ENCODE results near the gene PRMT3. TPM values are rescaled to one million over a fixed set of nuclear protein-coding genes. Genes with fewer than 3 reads are reported as not detected.

PRMT3 gene
- total RNA-seq, 4 donors from 2014 or later, result 8.2 to 14.9 (median 12.9) TPM

DNA sequence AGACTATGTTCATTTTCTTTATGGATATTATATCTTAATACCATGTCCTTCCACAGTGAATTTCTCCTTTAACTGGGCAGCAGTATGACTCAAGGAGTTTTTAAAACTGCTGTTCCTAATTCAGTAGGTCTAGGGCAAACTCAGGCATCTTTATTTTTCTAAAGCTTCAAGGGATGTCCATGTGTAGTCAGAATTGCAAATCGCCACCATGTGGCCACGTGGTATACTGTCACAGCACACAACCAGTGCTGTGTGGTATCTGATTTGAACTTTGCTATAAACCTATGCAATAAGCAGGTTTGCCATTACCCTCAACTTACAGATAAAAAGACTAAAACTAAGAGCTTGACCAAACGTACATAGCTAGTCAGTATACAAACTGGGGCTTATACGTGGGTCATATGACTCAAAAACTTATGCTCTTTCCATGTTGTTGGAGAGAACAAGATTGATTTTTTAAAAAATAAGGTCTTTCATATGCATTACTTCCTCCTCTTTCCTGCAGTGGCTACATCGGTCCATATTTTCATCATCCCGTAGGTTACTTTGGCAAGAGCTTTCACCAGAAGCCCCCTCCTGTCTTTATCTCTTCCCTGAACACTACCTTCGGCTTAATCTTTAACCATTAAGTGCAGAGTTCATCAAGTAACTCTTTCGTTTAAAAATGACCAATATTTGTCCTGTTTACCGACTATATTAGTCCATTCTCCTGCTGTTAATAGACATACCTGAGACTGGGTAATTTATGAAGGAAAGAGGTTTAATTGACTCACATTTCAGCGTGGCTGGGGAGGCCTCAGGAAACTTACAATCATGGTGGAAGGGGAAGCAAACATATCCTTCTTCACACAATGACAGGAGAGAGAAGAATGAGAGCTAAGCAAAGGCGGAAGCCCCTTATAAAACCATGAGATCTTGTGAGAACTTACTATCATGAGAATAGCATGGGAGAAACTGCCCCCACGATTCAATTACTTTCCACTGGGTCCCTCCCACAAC lies 32.0 kb upstream of the PRMT3 start:
- intact Hi-C loops (cut with DNase I; ENCODE audit: low total_unique reads), result loop anchor here (10.0 kb wide), 1 partner anchor 231 kb away; no protein-coding TSS in a partner anchor
- WGBS, 2 donors, result 55 to 56% methylated on average over 12 of the region's 12 CpGs

DNA sequence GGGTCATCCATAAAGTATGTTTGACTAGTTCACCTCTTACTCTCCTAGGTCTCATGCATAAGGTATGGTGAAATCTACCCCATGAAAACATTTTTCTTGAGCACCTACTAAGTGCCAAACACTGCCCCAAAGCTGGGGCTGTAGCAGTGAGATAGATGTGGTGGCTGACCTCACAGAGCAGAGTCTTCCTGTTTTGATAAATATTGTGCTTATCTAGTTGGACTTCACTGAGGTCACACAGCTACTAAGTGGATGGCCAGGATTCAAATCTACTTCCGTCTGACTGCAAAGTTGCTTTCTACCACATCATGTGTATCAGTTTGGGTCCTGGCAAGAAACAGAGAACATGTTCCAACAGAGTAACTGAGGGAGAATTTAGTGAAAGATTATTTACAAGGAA lies 30.4 kb upstream of the PRMT3 start:
- TF ChIP-seq POLR2A (IDR thresholded peaks at IDR 0.05), result no peak
- TF ChIP-seq, protein P1, sequence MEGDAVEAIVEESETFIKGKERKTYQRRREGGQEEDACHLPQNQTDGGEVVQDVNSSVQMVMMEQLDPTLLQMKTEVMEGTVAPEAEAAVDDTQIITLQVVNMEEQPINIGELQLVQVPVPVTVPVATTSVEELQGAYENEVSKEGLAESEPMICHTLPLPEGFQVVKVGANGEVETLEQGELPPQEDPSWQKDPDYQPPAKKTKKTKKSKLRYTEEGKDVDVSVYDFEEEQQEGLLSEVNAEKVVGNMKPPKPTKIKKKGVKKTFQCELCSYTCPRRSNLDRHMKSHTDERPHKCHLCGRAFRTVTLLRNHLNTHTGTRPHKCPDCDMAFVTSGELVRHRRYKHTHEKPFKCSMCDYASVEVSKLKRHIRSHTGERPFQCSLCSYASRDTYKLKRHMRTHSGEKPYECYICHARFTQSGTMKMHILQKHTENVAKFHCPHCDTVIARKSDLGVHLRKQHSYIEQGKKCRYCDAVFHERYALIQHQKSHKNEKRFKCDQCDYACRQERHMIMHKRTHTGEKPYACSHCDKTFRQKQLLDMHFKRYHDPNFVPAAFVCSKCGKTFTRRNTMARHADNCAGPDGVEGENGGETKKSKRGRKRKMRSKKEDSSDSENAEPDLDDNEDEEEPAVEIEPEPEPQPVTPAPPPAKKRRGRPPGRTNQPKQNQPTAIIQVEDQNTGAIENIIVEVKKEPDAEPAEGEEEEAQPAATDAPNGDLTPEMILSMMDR (IDR thresholded peaks at IDR 0.05), result no peak
- WGBS, 2 donors, result 29 to 34% methylated on average over 1 of the region's 1 CpG
- intact Hi-C loops (cut with DNase I; ENCODE audit: low total_unique reads), result loop anchor here (10.0 kb wide), 1 partner anchor 232 kb away; no protein-coding TSS in a partner anchor
- no peak overlapping the region for H3K4me3 ChIP-seq (ENCODE audit: low read depth, poor library complexity, severe bottlenecking)
- no peak for DNase-seq (ENCODE audit: low spot score in 2 of 2)

More for the DNA sequence above, 32.0 kb upstream of the PRMT3 start:
- TF ChIP-seq POLR2A (IDR thresholded peaks at IDR 0.05), result no peak
- TF ChIP-seq, protein P1 (IDR thresholded peaks at IDR 0.05), result no peak
- no peak for DNase-seq (ENCODE audit: low spot score in 2 of 2)
- H3K4me3 ChIP-seq (ENCODE audit: low read depth, poor library complexity, severe bottlenecking), result no peak overlapping the region

DNA sequence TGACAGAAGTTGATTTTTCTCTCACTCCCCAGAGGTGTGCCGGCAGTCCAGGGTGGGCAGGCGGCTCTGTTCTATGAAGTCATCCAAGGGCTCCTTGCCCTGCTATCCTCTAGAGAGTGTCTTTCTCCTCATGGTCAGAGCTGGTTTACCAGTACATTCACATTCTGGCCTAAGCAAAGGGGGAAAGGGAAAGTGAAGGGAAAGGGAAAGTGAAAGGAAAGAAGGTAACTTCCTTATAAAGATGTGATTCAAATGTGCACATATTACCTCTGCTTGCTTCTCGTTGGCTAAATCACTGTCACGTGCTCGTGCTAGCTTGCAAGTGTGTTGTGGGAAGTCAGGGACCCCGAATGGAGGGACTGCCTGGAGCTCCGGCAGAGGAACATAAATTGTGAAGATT lies 26.9 kb upstream of the PRMT3 start:
- DNase-seq (ENCODE audit: low spot score in 2 of 2), result no peak
- TF ChIP-seq, protein P1 (IDR thresholded peaks at IDR 0.05), result no peak
- no peak for TF ChIP-seq POLR2A (IDR thresholded peaks at IDR 0.05)
- WGBS, 2 donors, result 65 to 67% methylated on average over 7 of the region's 7 CpGs
- H3K4me3 ChIP-seq (ENCODE audit: low read depth, poor library complexity, severe bottlenecking), result no peak overlapping the region
- intact Hi-C loops (cut with DNase I; ENCODE audit: low total_unique reads), result no loop called here

DNA sequence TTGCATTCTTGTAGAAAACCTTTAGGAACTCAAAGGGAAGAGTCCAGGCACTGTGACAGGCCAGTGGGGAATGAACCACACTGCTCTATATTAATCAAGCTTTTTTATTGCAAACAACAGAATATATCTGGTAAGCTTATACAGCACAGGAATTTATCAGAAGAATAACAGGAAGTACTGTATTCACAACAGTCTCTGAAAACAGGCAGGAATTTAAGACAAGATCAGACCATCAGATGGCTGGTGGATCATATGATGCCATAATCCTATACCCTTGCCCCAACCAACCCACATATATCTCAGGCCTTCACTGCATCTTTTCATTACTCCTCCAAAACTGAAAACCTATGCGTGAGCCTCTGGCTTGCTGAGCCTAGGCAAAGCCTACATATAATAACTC lies 25.0 kb upstream of the PRMT3 start:
- no peak for DNase-seq (ENCODE audit: low spot score in 2 of 2)
- intact Hi-C loops (cut with DNase I; ENCODE audit: low total_unique reads), result no loop called here
- 0 to 6% methylated on average over 1 of the region's 1 CpG for WGBS, 2 donors
- TF ChIP-seq POLR2A (IDR thresholded peaks at IDR 0.05), result no peak
- TF ChIP-seq, protein P1 (IDR thresholded peaks at IDR 0.05), result no peak
- H3K4me3 ChIP-seq (ENCODE audit: low read depth, poor library complexity, severe bottlenecking), result no peak overlapping the region

DNA sequence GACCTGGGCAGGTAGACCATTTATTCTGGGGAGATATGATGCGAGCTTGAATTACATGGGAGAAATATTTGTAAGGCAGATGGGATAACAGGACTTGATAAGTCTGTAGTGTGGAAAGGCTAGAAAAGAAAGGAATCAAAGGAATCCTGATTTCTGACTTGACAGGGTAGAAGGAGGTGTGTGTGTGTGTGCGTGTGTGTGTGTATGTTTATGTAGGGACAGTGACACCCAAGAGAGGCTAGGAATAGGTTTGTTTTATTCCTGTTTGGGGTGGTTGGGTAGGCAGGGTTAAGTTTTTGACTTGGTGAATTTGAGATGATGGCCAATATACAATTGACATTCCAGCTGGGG lies 24.4 kb upstream of the PRMT3 start:
- DNase-seq (ENCODE audit: low spot score in 2 of 2), result no peak
- TF ChIP-seq POLR2A (IDR thresholded peaks at IDR 0.05), result no peak
- TF ChIP-seq, protein P1 (IDR thresholded peaks at IDR 0.05), result no peak
- no peak overlapping the region for H3K4me3 ChIP-seq (ENCODE audit: low read depth, poor library complexity, severe bottlenecking)
- WGBS, 2 donors, result 61 to 98% methylated on average over 2 of the region's 2 CpGs
- intact Hi-C loops (cut with DNase I; ENCODE audit: low total_unique reads), result no loop called here
